GM19099 (cell line): ENCODE data around the gene STS.

ENCODE experiments used
- POLR2A ChIP-seq: IDR thresholded peaks from 3 replicates; pipeline ENCODE4 v1.6.1; 2011; ENCODE audit warnings: low read depth; ENCODE audit not compliant: insufficient read length; ENCODE audit errors: extremely low read depth

The STS gene

DNA sequence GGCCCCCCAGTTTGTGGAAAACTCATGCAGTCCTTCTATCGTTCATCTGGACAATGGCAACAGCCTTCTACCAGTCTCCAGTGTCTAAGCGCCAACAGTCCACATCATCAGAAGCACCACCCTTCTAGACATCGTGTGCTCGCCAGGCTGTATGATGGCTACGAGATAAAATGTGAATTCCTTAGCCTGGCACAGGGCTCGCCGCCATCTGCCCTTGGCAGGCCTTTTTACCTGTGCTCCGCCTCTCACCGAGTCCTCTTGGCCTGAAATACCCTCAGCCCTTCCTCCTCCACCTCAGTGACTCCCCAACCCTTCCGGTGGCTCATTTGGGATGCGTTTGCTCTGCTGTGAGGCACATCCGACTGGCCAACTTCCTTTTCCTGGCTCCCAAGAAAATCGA lies 15.9 kb upstream of the STS start:
- no peak for TF ChIP-seq POLR2A

- TF ChIP-seq POLR2A, result no peak
Measured at GRCh38 chrX:7132335-7133049, 15.0 kb upstream of the STS start.

DNA sequence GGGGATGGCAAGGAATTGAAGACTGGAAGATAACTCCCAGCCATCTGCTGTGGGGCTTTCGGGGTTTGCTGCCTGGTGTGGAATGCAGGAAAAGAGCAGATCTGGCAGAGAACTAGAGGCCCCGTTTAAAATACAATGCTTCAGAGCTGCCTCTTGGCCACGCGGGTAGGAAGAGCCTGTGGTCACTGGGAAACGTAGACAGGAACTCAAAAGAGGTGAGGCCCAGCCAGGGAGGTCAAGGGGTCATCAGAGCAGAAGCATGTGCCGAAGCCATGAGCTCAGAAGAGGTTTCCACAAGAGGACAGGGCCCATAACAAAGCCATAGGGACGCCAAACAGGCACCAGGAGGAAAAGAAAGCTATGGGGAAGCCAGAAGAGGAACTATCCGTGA lies 14.5 kb upstream of the STS start:
- TF ChIP-seq POLR2A, result no peak

DNA sequence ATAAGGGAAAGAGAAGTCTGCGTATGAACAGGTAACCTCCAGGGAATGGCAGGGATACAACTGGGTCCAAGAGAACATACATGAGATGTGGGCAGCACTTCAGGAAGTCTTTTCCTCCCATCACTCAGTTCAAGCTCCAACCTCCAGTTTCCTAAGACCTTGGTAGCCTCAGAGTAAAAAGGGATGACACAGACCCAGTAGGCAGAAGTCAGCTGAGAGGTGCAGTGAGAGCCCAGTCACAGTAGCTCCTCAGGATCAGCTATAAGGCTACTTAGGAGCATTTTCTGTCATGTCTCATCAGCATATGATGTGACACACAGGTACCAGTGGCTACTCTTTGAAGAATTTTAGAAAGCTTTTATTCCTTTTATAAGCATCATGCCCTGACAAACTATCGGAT lies 12.5 kb upstream of the STS start:
- no peak for TF ChIP-seq POLR2A

DNA sequence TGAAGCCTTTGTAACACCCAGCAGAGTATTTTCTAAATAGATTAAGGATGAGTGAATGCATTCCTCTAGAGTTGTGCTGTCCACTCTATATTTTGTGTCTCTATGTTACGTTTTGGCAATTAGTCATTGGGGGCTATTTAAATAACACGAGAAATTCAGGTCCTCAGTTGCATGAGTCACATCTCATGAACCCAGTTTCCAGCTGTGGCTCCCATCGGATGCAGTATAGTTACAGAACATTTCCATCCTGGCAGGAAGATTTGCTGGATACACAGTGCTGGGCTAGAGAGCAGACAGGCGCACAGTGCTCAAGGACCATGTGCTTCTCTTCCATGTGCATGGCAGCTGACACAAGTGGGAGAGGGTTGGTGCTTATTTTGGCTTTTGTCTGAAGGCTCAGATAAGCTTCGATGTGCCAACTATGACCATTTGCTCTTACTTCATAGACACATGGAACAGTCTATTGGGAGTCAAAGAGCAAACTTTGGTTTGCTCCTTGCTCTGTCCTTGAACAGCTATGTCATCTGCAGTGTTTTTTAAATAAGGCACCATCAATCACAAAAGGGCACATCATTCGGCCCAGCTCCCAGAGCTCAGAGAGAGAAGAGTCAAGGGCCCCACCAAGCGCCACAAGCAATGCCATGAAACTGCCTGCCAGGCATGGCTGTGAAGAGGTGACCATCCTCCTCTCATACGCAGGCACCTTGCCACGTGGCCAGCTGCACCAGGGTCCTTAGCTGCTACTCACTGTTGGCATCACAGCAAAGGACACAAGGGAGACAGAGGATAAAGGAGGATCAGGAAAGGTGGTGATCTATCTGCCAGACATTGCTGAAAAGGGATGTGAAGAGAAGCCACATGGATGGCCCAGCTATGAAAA lies 8.1 kb upstream of the STS start:
- no peak for TF ChIP-seq POLR2A

- no peak for TF ChIP-seq POLR2A
Measured at GRCh38 chrX:7143076-7143475, 4.4 kb upstream of the STS start.

DNA sequence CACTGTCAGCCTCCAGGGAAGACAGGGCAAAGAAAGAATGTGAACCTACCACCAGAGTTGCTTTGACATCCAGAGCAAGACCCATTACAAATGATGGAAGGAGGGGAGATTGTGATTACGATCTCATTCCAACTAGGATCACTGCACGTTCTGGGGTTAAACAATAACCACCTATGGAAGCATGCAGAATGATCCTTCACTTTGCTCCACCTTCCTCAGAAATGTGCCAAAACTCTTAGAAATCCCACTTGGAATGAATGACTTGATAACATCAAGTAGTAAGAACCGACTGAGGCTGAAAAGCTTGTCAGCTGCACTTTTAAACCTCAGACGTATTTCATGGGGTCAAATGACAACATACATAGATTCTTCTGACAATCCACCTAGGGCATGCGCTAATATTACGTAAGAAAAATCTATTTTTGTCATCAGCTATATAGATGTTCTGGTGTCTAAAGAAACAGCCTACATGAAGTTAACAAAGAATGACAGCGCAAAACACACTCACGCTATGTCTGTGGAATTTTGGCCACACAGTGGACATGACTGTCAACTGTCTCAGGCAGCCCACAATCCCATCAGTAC lies 3.5 kb upstream of the STS start:
- no peak for TF ChIP-seq POLR2A

DNA sequence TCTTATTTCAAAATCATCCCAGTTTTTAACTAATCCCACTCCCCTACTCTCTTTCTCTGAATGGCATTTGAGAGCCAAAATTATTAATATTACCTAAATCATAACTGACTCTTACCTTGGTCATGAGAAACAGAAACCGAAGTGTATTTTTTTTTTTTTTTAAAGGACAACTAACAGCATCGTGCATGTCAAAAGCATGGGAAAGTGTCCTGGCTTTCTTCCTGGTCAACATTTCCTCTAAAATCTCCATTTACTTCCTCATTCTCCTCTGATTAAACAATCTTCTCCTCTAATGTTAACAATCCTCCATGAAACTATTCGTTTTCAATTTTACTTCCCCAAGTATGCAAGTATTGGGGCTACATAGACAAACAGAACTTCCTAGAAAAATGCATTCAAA lies 2.1 kb upstream of the STS start:
- TF ChIP-seq POLR2A, result no peak

DNA sequence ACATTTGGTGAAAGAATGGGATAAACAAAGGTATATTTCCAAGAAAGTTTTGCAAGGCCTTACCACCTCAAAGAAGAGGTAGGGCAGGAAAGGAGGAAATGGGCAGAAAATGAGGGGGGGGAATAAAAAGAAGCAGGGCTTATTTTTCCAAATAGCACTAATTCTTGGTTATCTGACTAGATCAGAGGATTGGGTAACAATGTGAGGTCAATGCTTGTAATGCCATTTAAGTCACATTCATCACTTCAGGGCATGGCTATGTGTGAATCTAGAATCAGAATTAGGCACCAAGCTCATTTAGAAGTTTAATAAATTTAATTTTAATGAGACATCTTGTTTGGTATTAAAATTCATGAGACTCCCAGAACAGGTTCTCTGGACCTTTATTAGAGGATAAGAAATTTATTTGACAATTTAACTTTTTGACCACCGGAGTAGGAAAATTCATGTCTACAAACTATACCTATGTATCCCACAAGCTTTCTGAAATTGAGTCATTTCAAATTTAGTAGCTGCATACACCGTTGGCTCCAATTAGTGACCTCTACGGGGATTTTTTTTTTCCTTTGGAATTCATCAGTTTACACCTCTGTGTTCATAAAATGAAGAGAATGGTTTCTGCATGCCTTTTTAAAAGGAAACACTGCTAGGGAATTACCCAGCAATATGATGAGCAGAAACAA lies 1.4 kb upstream of the STS start:
- TF ChIP-seq POLR2A, result no peak

DNA sequence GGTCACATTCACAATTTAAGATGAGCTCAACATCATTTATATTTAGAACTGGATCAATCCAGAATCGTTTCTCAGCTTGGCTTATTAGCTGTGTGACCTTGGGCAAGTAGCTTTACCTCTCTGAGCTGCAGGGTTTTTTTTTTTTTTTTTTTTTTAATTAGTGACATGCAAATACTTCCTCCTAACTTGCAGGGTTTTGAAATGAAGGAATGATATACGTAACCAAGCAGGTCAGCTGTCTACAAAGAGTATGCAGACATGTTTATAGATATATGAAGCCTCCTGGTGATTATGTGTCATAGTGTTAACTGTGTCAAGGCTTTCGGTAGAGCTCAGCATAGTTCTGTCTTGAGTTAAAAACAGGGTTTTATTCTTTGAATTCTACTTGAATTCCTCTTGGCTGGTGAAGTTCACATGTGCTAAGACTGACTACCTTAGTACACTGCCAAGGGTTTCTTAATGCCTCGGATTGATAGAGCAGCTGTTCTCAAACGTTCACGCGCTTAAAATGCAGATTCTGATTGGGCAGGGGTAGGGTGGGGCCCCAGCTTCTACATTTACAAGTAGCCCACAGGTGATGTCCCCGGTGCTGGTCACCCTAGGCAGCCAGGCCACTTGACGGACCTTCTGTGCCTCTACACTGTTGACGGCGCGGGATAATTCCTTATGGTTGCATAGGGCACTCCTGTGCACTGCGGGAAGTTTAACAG lies 654 bp upstream of the STS start:
- no peak for TF ChIP-seq POLR2A

DNA sequence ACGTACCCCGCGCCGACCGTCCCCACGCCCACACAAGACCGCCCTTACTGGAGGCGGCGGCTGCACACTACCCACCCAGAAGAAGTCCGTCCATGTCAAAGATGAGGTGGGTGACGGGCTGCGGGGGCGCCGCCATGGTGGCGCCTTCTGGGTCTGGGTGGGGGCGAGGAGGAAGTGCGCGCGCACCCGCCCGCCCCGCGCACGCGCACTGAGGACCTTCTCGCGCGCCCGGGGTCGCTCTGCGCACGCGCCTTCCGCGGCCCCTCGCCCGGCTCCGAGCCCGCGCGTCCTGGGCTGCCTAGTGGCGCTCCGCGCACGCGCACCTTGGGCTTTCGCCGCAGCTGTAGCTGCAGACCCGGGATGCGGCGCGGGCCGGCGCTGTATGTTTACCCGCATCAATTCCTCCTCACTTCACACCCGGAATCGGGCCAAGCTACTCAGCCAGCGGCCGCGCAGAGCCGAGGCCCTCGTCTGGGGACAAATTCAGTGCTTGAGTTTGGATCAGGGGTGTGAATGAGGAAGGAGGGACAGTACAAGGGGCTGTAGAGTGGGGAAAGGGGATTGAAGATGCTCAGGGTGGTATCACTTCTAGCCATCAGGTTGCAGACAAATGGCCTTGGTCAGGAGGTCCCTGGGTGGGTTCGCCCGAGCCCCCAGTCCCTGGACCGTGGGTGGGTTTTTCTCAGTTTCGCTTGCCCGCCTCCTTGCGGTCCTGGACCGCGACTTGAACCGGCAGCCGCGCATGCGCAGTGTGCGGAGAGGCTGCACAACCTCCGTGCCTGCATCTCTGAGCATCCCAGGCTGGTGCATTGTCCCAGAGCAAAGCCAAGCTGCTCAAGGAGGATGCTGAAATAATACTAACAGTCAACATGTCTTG lies 704 bp downstream of the STS start, which contains the start of gene PUDP:
PUDP (minus strand) TSS at position 176 of the 877 bp plus-strand sequence; CDS start at position 136, 40 bp downstream.
- TF ChIP-seq POLR2A, result peak; percentile 85

- TF ChIP-seq POLR2A, result no peak
Measured at GRCh38 chrX:7149411-7149810, 1.9 kb downstream of the STS start.

- TF ChIP-seq POLR2A, result no peak
Measured at GRCh38 chrX:7153231-7153630, 5.7 kb downstream of the STS start.
